Smooth muscle cell (in vitro differentiated cells): Measurements from ENCODE around the gene UBE2V1. TPM values are rescaled to one million over a fixed set of nuclear protein-coding genes. Genes with fewer than 3 reads are reported as not detected.

Experiments
- DNase-seq: peaks from one replicate; lab custom pipeline; 2025; ENCODE audit not compliant: unreplicated experiment; lab: John Stamatoyannopoulos, UW
- H2AFZ ChIP-seq: fragments of 200-600 bp; sonication (generic); 2 replicates; pipeline ENCODE4 v1.6.0; 2016; ENCODE audit warnings: antibody characterized with exemption, low read depth, mild to moderate bottlenecking
- H3F3A ChIP-seq: fragments of 200-600 bp; sonication (generic); 2 replicates; pipeline ENCODE4 v1.6.0; 2017; ENCODE audit warnings: antibody characterized with exemption, low read depth
- H3K27ac ChIP-seq: fragments of 200-600 bp; sonication (generic); 2 replicates; pipeline ENCODE4 v1.5.1; 2016; ENCODE audit warnings: low read depth, mild to moderate bottlenecking
- H3K27me3 ChIP-seq: fragments of 200-600 bp; sonication (generic); 2 replicates; pipeline ENCODE4 v1.6.1; 2016; ENCODE audit warnings: low read depth, mild to moderate bottlenecking
- H3K36me3 ChIP-seq: fragments of 200-600 bp; sonication (generic); 2 replicates; pipeline ENCODE4 v1.5.1; 2016; ENCODE audit warnings: low read depth
- H3K4me1 ChIP-seq: fragments of 200-600 bp; sonication (generic); 2 replicates; pipeline ENCODE4 v1.5.1; 2016; ENCODE audit warnings: low read depth
- H3K4me2 ChIP-seq: fragments of 200-600 bp; sonication (generic); 2 replicates; pipeline ENCODE4 v1.6.0; 2016; ENCODE audit warnings: mild to moderate bottlenecking
- H3K4me3 ChIP-seq: fragments of 200-600 bp; sonication (generic); 2 replicates; pipeline ENCODE4 v1.5.1; 2016; ENCODE audit warnings: mild to moderate bottlenecking
- H3K79me2 ChIP-seq: fragments of 200-600 bp; sonication (generic); 2 replicates; pipeline ENCODE4 v1.6.0; 2016; ENCODE audit warnings: low read depth, mild to moderate bottlenecking
- H3K9ac ChIP-seq: fragments of 200-600 bp; sonication (generic); 2 replicates; pipeline ENCODE4 v1.6.0; 2016; ENCODE audit warnings: low read depth
- H3K9me3 ChIP-seq: fragments of 200-600 bp; sonication (generic); replicated peaks from 2 replicates; pipeline ENCODE4 v1.5.1; 2016; ENCODE audit warnings: low read depth
- H4K20me1 ChIP-seq: fragments of 200-600 bp; sonication (generic); 2 replicates; pipeline ENCODE4 v1.6.0; 2016; ENCODE audit warnings: low read depth
- CTCF ChIP-seq: fragments of 200-600 bp; sonication (generic); IDR thresholded peaks from 2 replicates; pipeline ENCODE4 v1.5.1; 2017; ENCODE audit warnings: borderline replicate concordance, mild to moderate bottlenecking, antibody characterized with exemption; ENCODE audit not compliant: insufficient read depth, poor library complexity, severe bottlenecking
- WGBS: methylation state at CpG from one replicate; pipeline ENCODE4 v1.1.7; 2016; ENCODE audit warnings: low lambda C conversion rate; 5-methylcytosine and 5-hydroxymethylcytosine counted together
- polyA plus RNA-seq: library from polyadenylated mRNA; unstranded; fragments of >200 nt; fragmentation: Nextera tagmentation; extraction: Ambion mirVana; gene quantifications from 2 replicates; pipeline ENCODE4 v1.2.1, GENCODE V29; 2016
- total RNA-seq: library from RNA; depleted of rRNA; stranded (reverse); fragments of >200 nt; gene quantifications from 2 replicates; pipeline ENCODE4 v1.2.3, GENCODE V29; 2014

Gene UBE2V1
- total and polyA plus RNA-seq, 2 experiments from 2014 or later: 94.8 to 128 TPM

GRCh38 chr20:50124496-50124895, 11.5 kb upstream of the UBE2V1 start:
- H2AFZ ChIP-seq: no peak overlapping the region
- H3F3A ChIP-seq: peaks cover 4% of the 10 kb centered on the region
- no peak overlapping the region for H3K9ac ChIP-seq
- no peak overlapping the region for H3K27ac ChIP-seq
- H3K4me1 ChIP-seq: no peaks in the 10 kb centered on the region
- peaks cover 10% of the 10 kb centered on the region for H4K20me1 ChIP-seq
- H3K36me3 ChIP-seq: no peaks in the 10 kb centered on the region
- no peaks in the 10 kb centered on the region for H3K27me3 ChIP-seq
- no peak for TF ChIP-seq CTCF
- no peak overlapping the region for H3K4me2 ChIP-seq
- no peaks in the 10 kb centered on the region for H3K9me3 ChIP-seq
- no peaks in the 10 kb centered on the region for H3K79me2 ChIP-seq
- WGBS: 95% methylated on average over 8 of the region's 9 CpGs
- no peak overlapping the region for H3K4me3 ChIP-seq
- no peak for DNase-seq

GRCh38 chr20:50123418-50123817, 10.5 kb upstream of the UBE2V1 start:
- H3K4me1 ChIP-seq: no peaks in the 10 kb centered on the region
- no peak overlapping the region for H2AFZ ChIP-seq
- no peak for DNase-seq
- TF ChIP-seq CTCF: no peak
- no peaks in the 10 kb centered on the region for H3K36me3 ChIP-seq
- H3F3A ChIP-seq: peaks cover 4% of the 10 kb centered on the region
- H3K4me2 ChIP-seq: no peak overlapping the region
- H4K20me1 ChIP-seq: no peaks in the 10 kb centered on the region
- H3K79me2 ChIP-seq: no peaks in the 10 kb centered on the region
- H3K9me3 ChIP-seq: no peaks in the 10 kb centered on the region
- no peak overlapping the region for H3K27ac ChIP-seq
- no peak overlapping the region for H3K4me3 ChIP-seq
- 96% methylated on average over 7 of the region's 7 CpGs for WGBS
- H3K27me3 ChIP-seq: no peaks in the 10 kb centered on the region
- no peak overlapping the region for H3K9ac ChIP-seq

- Histone ChIP-seq H2AFZ (no peak overlapping the region), H3K79me2 (no peaks in the 10 kb centered on the region), H3K9ac (no peak overlapping the region), H3F3A (peaks cover 4% of the 10 kb centered on the region), H3K27ac (no peak overlapping the region), H4K20me1 (no peaks in the 10 kb centered on the region), H3K4me2 (no peak overlapping the region), H3K4me1 (no peaks in the 10 kb centered on the region), H3K4me3 (no peak overlapping the region), H3K9me3 (no peaks in the 10 kb centered on the region), H3K36me3 (no peaks in the 10 kb centered on the region), H3K27me3 (no peaks in the 10 kb centered on the region)
- 93% methylated on average over 4 of the region's 4 CpGs for WGBS
- no peak for DNase-seq
- no peak for TF ChIP-seq CTCF
Observed at GRCh38 chr20:50122763-50123162, 9.8 kb upstream of the UBE2V1 start.

- H3K27ac ChIP-seq: no peak overlapping the region
- H2AFZ ChIP-seq: no peak overlapping the region
- H3K4me1 ChIP-seq: no peaks in the 10 kb centered on the region
- peaks cover 11% of the 10 kb centered on the region for H3F3A ChIP-seq
- H4K20me1 ChIP-seq: no peaks in the 10 kb centered on the region
- H3K9ac ChIP-seq: no peak overlapping the region
- H3K27me3 ChIP-seq: no peaks in the 10 kb centered on the region
- H3K79me2 ChIP-seq: no peaks in the 10 kb centered on the region
- no peaks in the 10 kb centered on the region for H3K36me3 ChIP-seq
- no peak overlapping the region for H3K4me2 ChIP-seq
- H3K4me3 ChIP-seq: no peak overlapping the region
- TF ChIP-seq CTCF: no peak
- WGBS: 84% methylated on average over 4 of the region's 4 CpGs
- no peaks in the 10 kb centered on the region for H3K9me3 ChIP-seq
- DNase-seq: no peak
Observed at GRCh38 chr20:50121858-50122271, 8.9 kb upstream of the UBE2V1 start.
